HEK293 (cell line): ENCODE results near the gene GNB1L.
A peak's percentile ranks its signal among the peaks of the same experiment; 100 is the strongest.
"Not testable (repeated sequence)": the region's sequence is repeated elsewhere in the genome, so short reads cannot be mapped to it uniquely, and the experiment has no call there.

Experiments
- CTCF ChIA-PET: fragments of 350-600 bp; formaldehyde crosslinking; extraction: SDS; loops from one replicate; lab custom pipeline; 2021; ENCODE audit warnings: antibody characterized with exemption; lab: Yijun Ruan, JAX
- POLR2A ChIA-PET: fragments of 300-600 bp; formaldehyde crosslinking; extraction: SDS; loops from one replicate; lab custom pipeline; 2020; ENCODE audit warnings: antibody characterized with exemption, inconsistent platforms; lab: Yijun Ruan, JAX
- H3K27ac ChIP-seq: fragments of 200-500 bp; sonication (Bioruptor generic); 2 replicates; pipeline ENCODE4 v1.5.1; 2014; ENCODE audit warnings: low read depth, low read length, control low read depth, inconsistent platforms; ENCODE audit errors: extremely low read depth
- H3K36me3 ChIP-seq, 2 experiments: fragments of 200-500 bp in 1 of 2; sonication (Bioruptor generic) in 1 of 2; 1 replicate in 1 of 2; 2 replicates in 1 of 2; pipeline ENCODE4 v1.5.1; 2014 to 2017; ENCODE audit warnings: inconsistent platforms in 2 of 2, low read length in 2 of 2; ENCODE audit not compliant: control insufficient read depth in 2 of 2, insufficient read depth in 1 of 2
- H3K4me1 ChIP-seq: fragments of 200-500 bp; sonication (Bioruptor generic); 2 replicates; pipeline ENCODE4 v1.5.1; 2014; ENCODE audit warnings: mild to moderate bottlenecking, low read length, inconsistent platforms; ENCODE audit not compliant: control insufficient read depth, insufficient read depth
- H3K4me3 ChIP-seq: 2 replicates; pipeline ENCODE4 v1.5.1; 2011; ENCODE audit warnings: low read depth, mild to moderate bottlenecking, control low read depth, low read length, moderate library complexity
- H3K9me3 ChIP-seq: fragments of 200-500 bp; sonication (Bioruptor generic); 2 replicates; pipeline ENCODE4 v1.5.1; 2014; ENCODE audit warnings: low read depth, low read length, inconsistent platforms; ENCODE audit not compliant: control insufficient read depth, insufficient read depth
- PRDM1 ChIP-seq: fragments of 450-650 bp; formaldehyde crosslinking; IDR thresholded peaks from 2 replicates; pipeline ENCODE4; 2016; ENCODE audit warnings: missing biosample characterization, missing genetic modification characterization
- ZFP3 ChIP-seq: fragments of 450-650 bp; formaldehyde crosslinking; IDR thresholded peaks from 2 replicates; pipeline ENCODE4 v1.5.1; 2016; ENCODE audit warnings: low read depth, missing biosample characterization, missing genetic modification characterization
- ZNF114 ChIP-seq: fragments of 450-650 bp; formaldehyde crosslinking; IDR thresholded peaks from 2 replicates; pipeline ENCODE4 v1.5.0; 2017; ENCODE audit warnings: missing biosample characterization, missing genetic modification characterization
- ZNF140 ChIP-seq: fragments of 450-650 bp; formaldehyde crosslinking; IDR thresholded peaks from 2 replicates; pipeline ENCODE4 v1.5.1; 2016; ENCODE audit warnings: missing biosample characterization, missing genetic modification characterization
- ZNF146 ChIP-seq: fragments of 450-650 bp; formaldehyde crosslinking; IDR thresholded peaks from 2 replicates; pipeline ENCODE4 v1.5.1; 2016; ENCODE audit warnings: missing biosample characterization, missing genetic modification characterization
- ZNF19 ChIP-seq: fragments of 450-650 bp; formaldehyde crosslinking; IDR thresholded peaks from 2 replicates; pipeline ENCODE4; 2016; ENCODE audit warnings: missing biosample characterization, missing genetic modification characterization, low read depth
- ZNF302 ChIP-seq: fragments of 450-650 bp; formaldehyde crosslinking; IDR thresholded peaks from 2 replicates; pipeline ENCODE4 v1.5.1; 2016; ENCODE audit warnings: missing biosample characterization, missing genetic modification characterization, low read depth
- ZNF324 ChIP-seq: fragments of 450-650 bp; formaldehyde crosslinking; IDR thresholded peaks from 2 replicates; pipeline ENCODE4 v1.5.1; 2016; ENCODE audit warnings: missing biosample characterization, missing genetic modification characterization
- ZNF350 ChIP-seq: fragments of 450-650 bp; formaldehyde crosslinking; IDR thresholded peaks from 2 replicates; pipeline ENCODE4 v1.5.0; 2017; ENCODE audit warnings: missing biosample characterization, mild to moderate bottlenecking, missing genetic modification characterization
- ZNF560 ChIP-seq: fragments of 450-650 bp; formaldehyde crosslinking; IDR thresholded peaks from 2 replicates; pipeline ENCODE4 v1.5.1; 2017; ENCODE audit warnings: missing biosample characterization, missing genetic modification characterization, borderline replicate concordance
- ZNF600 ChIP-seq: fragments of 450-650 bp; formaldehyde crosslinking; IDR thresholded peaks from 2 replicates; pipeline ENCODE4 v1.5.1; 2016; ENCODE audit warnings: missing biosample characterization, missing genetic modification characterization
- ZNF626 ChIP-seq: fragments of 450-650 bp; sonication (Bioruptor Pico); formaldehyde crosslinking; IDR thresholded peaks from 2 replicates; pipeline ENCODE4 v1.5.1; 2018; ENCODE audit warnings: missing biosample characterization, missing genetic modification characterization, inconsistent platforms
- ZSCAN16 ChIP-seq: fragments of 450-650 bp; formaldehyde crosslinking; IDR thresholded peaks from 2 replicates; pipeline ENCODE4 v1.5.1; 2016; ENCODE audit warnings: missing biosample characterization, missing genetic modification characterization
- ZSCAN23 ChIP-seq: fragments of 450-650 bp; formaldehyde crosslinking; IDR thresholded peaks from 2 replicates; pipeline ENCODE4 v1.5.1; 2016; ENCODE audit warnings: missing biosample characterization, missing genetic modification characterization
- TF ChIP-seq, protein P1 (sequence below): fragments of 450-650 bp; formaldehyde crosslinking; IDR thresholded peaks from 2 replicates; pipeline ENCODE4 v1.5.1; 2016; ENCODE audit warnings: missing biosample characterization, missing genetic modification characterization
- TF ChIP-seq, protein P2 (sequence below): fragments of 450-650 bp; formaldehyde crosslinking; IDR thresholded peaks from 2 replicates; pipeline ENCODE4 v1.5.1; 2016; ENCODE audit warnings: missing biosample characterization, missing genetic modification characterization, low read depth

The GNB1L gene

DNA sequence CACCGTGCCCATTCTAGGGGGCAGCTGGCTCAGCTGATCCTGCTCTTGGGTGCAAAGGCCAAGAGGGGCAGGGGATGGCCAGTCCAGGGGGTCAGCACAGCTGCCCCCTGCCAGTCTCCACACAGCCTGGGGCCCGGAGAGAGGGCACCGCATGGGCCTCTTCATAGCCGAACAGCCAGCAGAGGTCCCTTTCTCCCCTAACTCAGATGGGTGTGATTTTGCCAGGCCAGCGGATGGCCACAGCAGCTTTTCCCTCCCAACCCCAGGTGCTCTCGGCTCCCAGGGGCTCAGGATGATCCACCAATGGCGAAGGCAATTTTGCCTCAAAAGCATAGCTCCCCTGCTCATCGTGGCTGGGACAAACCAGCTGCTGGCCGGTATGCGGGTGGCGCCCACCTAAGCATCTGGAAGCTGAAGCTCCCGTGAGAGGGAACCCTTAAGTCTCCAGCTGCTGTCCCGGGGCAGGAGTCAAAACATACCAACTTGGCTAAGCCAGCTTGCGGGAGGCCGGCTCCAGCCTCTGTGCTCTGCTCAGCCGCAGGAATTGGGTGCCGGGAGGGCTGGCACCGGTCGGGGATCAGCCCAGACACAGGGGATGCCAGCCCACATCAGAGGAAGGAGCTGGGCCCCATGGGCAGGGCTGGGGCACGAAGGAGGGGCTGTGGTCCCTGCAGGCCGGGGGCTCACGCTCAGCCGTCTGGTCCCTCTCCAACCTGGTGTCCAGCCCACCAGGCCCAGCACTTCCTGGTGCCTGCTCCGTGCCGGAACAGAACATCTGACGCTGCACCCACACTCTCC is 30.5 kb upstream of the GNB1L start:
- CTCF ChIA-PET, result interaction anchor here (1.1 kb wide), 1 partner anchor 25 kb away, joined by 8 read pairs; no protein-coding TSS in a partner anchor
- no peak overlapping the region for H3K27ac ChIP-seq
- H3K9me3 ChIP-seq, result no peaks in the 10 kb centered on the region
- H3K4me1 ChIP-seq, result peaks cover 8% of the 10 kb centered on the region
- H3K36me3 ChIP-seq, result no peaks in the 10 kb centered on the region
- no peak overlapping the region for H3K4me3 ChIP-seq
- TF ChIP-seq, protein P1, sequence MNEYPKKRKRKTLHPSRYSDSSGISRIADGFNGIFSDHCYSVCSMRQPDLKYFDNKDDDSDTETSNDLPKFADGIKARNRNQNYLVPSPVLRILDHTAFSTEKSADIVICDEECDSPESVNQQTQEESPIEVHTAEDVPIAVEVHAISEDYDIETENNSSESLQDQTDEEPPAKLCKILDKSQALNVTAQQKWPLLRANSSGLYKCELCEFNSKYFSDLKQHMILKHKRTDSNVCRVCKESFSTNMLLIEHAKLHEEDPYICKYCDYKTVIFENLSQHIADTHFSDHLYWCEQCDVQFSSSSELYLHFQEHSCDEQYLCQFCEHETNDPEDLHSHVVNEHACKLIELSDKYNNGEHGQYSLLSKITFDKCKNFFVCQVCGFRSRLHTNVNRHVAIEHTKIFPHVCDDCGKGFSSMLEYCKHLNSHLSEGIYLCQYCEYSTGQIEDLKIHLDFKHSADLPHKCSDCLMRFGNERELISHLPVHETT (tag by site-specific recombination), result no peak
- TF ChIP-seq ZNF350 (tag by site-specific recombination) (no peak), ZNF600 (tag by site-specific recombination) (peak; percentile 41; the same call in 1 of the 2 replicates), ZNF560 (tag by site-specific recombination) (no peak), ZSCAN23 (tag by site-specific recombination) (no peak)
- POLR2A ChIA-PET, result interaction anchor here (0.8 to 2.1 kb wide), 2 partner anchors 12 to 31 kb away, joined by 3 to 6 read pairs; partner anchors contain the start of genes GNB1L and RTL10

DNA sequence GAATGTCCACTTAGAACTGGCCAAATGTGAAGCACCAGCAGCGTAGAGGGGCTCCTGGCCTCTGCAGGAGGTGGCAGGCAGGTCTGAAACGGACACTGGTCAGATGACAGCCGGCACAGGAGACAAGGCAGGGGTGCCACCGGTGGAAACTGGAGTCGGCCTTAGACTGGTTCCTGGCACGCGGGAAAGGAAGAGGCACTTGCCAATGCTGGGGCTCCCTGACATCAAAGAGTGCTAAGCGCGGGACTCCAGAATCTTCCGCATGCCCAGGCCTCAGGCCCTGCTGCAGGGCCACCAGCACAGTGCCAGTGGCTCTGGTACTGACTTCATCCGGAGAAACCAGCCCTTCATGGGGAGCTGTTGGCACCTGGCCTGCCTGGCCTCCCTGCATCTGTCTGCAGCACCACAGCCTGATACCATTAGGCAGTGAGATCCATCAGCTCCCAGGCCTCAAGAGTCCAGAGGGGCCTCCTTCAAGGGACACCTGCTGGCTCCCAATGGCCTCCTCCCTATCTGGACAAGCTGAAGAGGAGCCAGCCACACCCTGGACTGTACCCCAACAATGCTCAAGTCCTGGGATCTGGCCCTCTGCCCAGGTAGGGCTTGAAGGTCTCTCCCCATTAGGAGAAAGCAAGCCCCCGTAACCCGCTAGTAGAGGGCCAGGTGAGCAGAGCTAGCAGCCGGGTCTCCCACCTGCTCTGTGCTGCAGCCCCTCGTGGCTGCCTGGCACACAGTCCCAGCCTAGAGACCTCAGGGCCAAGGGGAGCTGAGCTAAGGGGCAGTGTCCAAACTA is 29.7 kb upstream of the GNB1L start:
- H3K4me1 ChIP-seq, result peaks cover 8% of the 10 kb centered on the region
- CTCF ChIA-PET, result interaction anchor here (0.8 to 1.1 kb wide), 2 partner anchors 26 to 154 kb away, joined by 3 to 8 read pairs; no protein-coding TSS in a partner anchor
- H3K4me3 ChIP-seq, result no peak overlapping the region
- H3K36me3 ChIP-seq, result no peaks in the 10 kb centered on the region
- POLR2A ChIA-PET, result interaction anchor here (2.1 kb wide), 1 partner anchor 30 kb away, joined by 6 read pairs; the partner anchor contains the start of genes GNB1L and RTL10
- H3K27ac ChIP-seq, result no peak overlapping the region
- H3K9me3 ChIP-seq, result no peaks in the 10 kb centered on the region
- TF ChIP-seq ZNF140 (no peak), ZSCAN16 (no peak), ZNF302 (tag by site-specific recombination) (no peak), ZNF19 (tag by site-specific recombination) (no peak), ZNF146 (no peak), ZNF114 (tag by site-specific recombination) (no peak), ZNF324 (no peak), PRDM1 (no peak), ZFP3 (tag by site-specific recombination) (no peak), ZNF626 (no peak)
- TF ChIP-seq, protein P2, sequence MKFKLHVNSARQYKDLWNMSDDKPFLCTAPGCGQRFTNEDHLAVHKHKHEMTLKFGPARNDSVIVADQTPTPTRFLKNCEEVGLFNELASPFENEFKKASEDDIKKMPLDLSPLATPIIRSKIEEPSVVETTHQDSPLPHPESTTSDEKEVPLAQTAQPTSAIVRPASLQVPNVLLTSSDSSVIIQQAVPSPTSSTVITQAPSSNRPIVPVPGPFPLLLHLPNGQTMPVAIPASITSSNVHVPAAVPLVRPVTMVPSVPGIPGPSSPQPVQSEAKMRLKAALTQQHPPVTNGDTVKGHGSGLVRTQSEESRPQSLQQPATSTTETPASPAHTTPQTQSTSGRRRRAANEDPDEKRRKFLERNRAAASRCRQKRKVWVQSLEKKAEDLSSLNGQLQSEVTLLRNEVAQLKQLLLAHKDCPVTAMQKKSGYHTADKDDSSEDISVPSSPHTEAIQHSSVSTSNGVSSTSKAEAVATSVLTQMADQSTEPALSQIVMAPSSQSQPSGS, result no peak

DNA sequence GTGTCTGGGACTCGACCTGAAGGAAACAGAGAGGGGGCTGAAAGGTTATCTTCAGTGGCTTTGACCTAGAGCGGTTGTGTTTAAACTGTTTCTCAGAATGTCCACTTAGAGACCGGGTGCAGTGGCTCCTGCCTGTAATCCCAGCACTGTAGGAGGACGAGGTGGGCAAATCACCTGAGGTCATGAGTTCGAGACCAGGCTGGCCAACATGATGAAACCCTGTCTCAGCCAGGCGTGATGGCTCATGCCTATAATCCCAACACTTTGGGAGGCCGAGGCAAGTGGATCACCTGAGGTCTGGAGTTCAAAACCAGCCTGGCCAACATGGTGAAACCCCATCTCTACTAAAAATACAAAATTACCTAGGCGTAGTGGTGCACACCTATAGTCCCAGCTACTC is 28.8 kb upstream of the GNB1L start:
- POLR2A ChIA-PET, result not testable (repeated sequence)

More for the DNA sequence above, 28.8 kb upstream of the GNB1L start:
- CTCF ChIA-PET, result interaction anchor here (0.8 to 2.4 kb wide), 3 partner anchors 9 to 153 kb away, joined by 3 to 14 read pairs (median 6); no protein-coding TSS in a partner anchor
- H3K9me3 ChIP-seq, H3K4me3 ChIP-seq, H3K4me1 ChIP-seq, H3K27ac ChIP-seq, H3K36me3 ChIP-seq: not testable (repeated sequence)
